ENCODE data around the gene PKD1.

PKD1 gene

DNA sequence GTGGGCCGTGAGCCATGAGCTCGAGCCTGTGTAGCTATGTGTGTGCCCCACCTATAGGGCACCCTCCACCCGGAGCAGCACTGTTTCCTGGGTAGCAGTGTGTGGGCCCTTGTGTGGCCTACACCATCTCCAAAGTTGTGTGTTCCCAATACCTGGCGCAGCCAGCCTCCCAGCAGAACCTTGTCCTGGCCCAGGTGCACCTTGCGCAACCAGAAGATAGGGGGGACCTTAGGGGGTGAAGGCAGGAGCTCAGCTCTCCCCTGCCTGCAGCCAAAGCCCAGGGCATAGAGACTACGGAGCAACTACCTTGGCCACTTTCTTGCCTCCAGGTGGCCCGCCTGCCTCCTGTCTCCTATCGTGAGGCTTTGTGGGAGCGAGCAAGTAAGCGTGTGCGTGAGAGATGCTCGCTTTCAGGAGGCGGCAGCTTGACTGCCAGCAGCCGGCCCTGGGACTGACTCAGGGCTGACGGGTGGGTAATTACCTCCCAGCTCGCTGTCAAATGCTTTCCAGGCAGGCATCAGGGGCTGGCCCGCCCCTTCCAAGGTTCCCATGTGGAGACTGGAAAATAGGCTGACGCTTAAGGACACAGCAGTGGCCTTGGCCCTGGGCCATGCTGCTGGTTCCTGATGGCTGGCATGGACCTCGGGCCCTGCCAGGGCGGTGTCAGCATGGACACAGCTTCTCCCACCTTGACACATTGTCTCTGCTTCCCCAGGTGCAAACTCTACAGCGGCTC is 38.9 kb upstream of the PKD1 start:
- no peak for DNase-seq (ENCODE audit: insufficient read length, low spot score)
- TF ChIP-seq, protein P1, sequence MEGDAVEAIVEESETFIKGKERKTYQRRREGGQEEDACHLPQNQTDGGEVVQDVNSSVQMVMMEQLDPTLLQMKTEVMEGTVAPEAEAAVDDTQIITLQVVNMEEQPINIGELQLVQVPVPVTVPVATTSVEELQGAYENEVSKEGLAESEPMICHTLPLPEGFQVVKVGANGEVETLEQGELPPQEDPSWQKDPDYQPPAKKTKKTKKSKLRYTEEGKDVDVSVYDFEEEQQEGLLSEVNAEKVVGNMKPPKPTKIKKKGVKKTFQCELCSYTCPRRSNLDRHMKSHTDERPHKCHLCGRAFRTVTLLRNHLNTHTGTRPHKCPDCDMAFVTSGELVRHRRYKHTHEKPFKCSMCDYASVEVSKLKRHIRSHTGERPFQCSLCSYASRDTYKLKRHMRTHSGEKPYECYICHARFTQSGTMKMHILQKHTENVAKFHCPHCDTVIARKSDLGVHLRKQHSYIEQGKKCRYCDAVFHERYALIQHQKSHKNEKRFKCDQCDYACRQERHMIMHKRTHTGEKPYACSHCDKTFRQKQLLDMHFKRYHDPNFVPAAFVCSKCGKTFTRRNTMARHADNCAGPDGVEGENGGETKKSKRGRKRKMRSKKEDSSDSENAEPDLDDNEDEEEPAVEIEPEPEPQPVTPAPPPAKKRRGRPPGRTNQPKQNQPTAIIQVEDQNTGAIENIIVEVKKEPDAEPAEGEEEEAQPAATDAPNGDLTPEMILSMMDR (IDR thresholded peaks at IDR 0.05; ENCODE audit: insufficient read depth, missing control alignments): no peak

DNA sequence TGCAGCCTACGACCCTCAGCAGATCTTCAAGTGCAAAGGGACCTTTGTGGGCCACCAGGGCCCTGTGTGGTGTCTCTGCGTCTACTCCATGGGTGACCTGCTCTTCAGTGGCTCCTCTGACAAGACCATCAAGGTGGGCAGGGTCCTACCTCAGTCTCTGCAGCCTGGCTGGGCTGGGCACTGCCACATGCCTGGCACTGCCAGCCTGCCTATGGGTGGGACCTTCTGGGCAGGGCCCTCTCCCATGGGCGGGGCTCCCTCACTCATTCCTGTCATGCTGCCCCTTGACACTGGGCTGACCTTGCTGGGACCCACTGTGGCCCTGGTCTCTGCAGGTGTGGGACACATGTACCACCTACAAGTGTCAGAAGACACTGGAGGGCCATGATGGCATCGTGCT is 38.2 kb upstream of the PKD1 start:
- TF ChIP-seq, protein P1 (IDR thresholded peaks at IDR 0.05; ENCODE audit: insufficient read depth, missing control alignments): no peak
- DNase-seq (ENCODE audit: insufficient read length, low spot score) (no peak), FAIRE-seq (no peak)

More for the DNA sequence above, 38.9 kb upstream of the PKD1 start:
- FAIRE-seq: no peak

DNA sequence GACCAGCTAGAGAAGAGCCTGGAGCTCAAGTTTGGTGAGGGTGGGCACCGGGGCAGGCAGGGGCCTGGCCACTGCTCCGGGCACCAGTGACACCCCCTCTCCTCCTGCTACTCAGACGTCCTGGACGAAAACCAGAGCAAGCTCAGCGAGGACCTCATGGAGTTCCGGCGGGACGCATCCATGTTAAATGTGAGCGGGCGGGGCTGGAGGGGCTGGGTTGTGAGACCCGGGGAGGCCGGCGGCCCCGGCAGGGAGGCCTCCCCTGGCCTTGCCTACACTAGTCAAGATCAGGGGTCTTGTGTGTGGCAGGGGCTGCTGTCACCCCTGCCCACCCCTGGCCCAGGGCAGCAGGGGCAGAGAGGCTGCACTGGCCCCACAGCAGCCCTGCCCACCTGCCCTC is 37.7 kb upstream of the PKD1 start:
- DNase-seq (ENCODE audit: insufficient read length, low spot score): no peak
- no peak for FAIRE-seq
- TF ChIP-seq, protein P1 (IDR thresholded peaks at IDR 0.05; ENCODE audit: insufficient read depth, missing control alignments): no peak

DNA sequence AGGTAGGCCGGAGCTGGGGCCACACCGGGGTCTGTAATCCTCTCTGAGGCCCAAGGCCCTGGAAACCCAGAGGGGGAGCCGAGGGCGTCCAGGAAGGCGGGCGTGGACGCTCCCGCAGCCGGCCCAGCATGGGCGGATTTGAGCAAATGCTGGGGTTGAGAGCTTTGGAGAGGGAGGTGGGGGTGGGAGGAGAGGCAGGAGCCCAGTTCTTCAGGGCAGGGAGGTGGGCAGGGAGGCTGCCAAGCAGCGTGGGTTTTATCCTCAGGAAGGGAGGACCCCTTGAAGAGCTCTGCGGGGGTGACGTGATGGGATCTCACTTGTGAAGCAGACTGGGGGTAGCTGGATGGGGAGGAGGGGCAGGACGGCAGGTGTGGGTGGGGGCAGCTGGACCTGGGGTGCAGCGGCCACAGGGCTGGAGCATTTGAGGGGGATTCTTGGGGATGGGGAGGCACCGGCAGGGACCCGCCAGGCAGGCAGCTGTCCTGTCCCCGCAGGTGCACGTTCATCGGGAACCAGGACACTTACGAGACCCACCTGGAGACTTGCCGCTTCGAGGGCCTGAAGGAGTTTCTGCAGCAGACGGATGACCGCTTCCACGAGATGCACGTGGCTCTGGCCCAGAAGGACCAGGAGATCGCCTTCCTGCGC is 37.1 kb upstream of the PKD1 start:
- DNase-seq (ENCODE audit: insufficient read length, low spot score): no peak
- TF ChIP-seq, protein P1 (IDR thresholded peaks at IDR 0.05; ENCODE audit: insufficient read depth, missing control alignments): no peak
- no peak for FAIRE-seq

DNA sequence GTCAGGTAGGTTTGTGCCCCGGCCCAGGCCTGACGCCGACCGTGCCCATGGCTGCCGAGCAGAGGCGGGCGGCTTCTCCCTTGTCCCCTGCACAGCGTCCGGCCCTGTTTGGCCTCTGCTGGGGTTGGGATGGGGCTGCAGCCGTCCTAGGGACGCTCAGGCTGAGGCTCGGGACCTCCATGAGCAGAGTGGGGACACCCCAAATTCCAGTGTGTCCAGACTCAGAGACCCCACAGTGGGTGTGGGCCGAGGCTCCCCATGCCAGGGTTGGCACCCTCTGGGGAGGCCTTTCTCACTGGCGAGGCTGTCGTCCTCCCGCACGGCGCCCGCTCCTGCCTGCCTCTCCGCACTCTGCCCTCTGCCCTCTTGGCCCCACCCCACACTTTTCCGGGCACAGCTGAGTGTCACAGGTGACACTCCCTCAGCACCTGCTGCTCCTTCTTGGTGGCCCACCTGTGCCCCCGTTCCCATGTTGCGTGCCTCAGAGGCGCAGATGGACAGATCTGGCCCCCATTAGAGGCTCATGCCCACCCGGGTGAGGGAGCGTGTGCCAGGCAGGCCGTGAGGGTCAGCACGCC is 36.0 kb upstream of the PKD1 start:
- TF ChIP-seq, protein P1 (IDR thresholded peaks at IDR 0.05; ENCODE audit: insufficient read depth, missing control alignments): no peak
- FAIRE-seq (no peak), DNase-seq (ENCODE audit: insufficient read length, low spot score) (no peak)

DNA sequence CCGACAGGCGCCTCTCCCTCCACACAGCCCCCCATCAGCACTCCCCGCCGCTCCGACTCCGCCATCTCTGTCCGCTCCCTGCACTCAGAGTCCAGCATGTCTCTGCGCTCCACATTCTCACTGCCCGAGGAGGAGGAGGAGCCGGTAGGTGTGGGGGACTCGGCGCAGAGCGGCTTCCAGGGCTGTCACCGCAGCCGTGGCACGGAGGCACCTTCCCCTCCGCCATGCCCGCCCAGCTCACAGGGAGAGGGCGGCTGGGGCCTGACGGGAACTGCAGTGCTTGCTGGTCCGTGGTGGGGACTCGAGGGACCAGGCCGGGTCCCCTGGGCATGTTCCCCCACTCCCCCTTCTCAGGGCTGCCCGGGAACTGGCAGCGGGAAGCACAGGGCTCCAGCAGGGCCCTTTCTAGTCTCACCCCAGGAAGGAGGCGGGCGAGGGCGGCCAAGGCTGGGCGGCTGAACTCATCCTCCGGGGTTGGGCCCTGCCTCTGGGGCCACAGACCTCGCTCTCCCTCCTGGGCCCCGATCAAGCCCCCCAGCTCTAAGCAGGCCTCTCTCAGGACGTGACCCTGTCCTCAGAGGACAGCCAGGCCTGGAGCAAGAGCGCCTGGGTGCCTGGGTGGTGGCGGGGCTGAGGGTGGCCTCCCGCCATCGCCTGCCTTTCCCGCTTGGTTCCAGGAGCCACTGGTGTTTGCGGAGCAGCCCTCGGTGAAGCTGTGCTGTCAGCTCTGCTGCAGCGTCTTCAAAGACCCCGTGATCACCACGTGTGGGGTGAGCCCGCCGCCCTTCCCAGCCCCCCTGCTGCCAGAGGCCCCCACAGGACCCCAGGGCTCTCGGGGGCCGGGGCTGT is 35.1 kb upstream of the PKD1 start:
- no peak for DNase-seq (ENCODE audit: insufficient read length, low spot score)
- FAIRE-seq: no peak
- TF ChIP-seq, protein P1 (IDR thresholded peaks at IDR 0.05; ENCODE audit: insufficient read depth, missing control alignments): no peak

Measured in D721Med (cell line).